HG03159 (cell line): Measurements from ENCODE around the gene APCDD1L.
"Not testable (repeated sequence)": the region's sequence is repeated elsewhere in the genome, so short reads cannot be mapped to it uniquely, and the experiment has no call there.

ENCODE experiments used
- ATAC-seq: cut with Tn5 transposase; IDR thresholded peaks from one replicate; pipeline ENCODE4 v1.9.1; 2021; ENCODE audit warnings: mild to moderate bottlenecking, moderate library complexity; ENCODE audit not compliant: unreplicated experiment

APCDD1L gene

GRCh38 chr20:58518387-58518786, 3.2 kb upstream of the APCDD1L start:
- ATAC-seq = no peak

- no peak for ATAC-seq
Measured at GRCh38 chr20:58514321-58515232, 622 bp downstream of the APCDD1L start.

DNA sequence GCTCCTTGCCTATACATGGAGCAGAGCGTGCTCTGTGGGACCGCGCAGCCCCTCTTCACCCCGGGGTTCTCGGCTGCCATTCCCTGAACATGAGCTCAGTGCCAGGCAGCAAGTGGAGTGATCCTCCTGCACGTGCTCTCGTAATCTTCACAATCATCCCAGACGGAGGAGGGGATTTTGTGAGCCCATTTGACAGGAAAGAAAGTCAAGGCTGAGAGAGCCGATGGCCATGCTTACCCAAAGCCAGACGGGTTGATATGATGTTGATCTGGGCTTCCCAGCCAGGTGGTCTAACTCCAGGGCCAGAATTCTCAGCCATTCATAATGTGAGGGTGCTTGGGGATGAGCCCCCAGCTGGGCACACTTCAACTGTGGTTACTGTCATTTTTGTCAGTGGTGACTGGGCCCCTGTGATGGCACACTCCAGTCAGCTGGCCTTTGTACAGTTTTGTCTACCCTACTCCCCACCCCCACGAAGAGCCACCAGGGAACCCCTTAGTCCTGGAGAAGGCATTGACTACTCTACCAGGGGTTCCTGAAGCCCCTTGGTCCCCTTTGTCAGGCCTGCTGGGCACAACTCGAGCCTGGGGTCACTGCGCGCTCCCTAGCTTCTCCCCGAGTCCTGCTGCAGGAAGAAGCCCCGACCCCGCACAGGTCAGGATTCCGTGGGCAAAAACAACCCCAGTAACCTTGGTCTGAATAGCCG, 1.5 kb downstream of the APCDD1L start:
- ATAC-seq = no peak

GRCh38 chr20:58512808-58513552, 2.2 kb downstream of the APCDD1L start:
- ATAC-seq = no peak

DNA sequence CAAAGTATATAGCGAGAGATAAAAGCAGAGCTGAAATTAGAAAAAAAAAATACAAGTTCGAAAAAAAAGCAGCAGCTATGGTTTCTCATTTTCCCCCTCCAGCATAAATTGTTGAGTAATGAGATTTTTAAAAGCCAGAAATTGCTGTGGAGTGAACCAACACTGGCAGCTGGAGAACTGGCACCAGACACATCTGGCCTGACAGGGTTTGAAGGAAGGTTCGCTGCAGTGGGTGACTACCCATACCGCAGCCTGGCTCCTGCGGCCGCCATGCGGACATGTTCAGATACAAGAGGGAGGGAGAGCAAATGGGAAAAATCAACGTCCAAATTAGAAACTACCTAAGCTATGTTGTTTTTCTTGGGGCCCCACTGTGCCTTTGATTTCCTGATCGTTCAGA, 3.3 kb downstream of the APCDD1L start:
- ATAC-seq = no peak

GRCh38 chr20:58511364-58511763, 3.8 kb downstream of the APCDD1L start:
- ATAC-seq = no peak

DNA sequence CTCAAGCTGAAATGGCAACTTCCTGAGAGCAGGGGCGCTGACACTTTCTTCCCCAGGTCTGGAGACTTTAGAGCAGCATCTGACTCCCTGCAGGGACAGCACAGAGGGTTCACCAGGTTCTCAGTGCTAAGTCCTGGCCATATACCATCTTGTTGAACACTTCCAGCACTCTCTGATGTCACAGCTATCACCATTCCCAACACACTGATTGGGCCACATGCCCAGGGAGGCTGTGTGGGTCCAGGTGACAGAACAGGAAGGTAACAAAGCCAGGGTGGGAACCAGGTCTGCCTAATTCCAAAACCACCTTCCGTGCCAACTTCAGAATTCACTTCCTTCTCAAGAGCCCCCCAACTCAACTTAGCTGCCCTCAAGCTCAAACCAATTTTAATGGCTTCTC, 4.3 kb downstream of the APCDD1L start:
- ATAC-seq = no peak

GRCh38 chr20:58508762-58509395, 6.3 kb downstream of the APCDD1L start:
- no peak for ATAC-seq

GRCh38 chr20:58506999-58507398, 8.2 kb downstream of the APCDD1L start:
- ATAC-seq = not testable (repeated sequence)

GRCh38 chr20:58504566-58504965, 10.6 kb downstream of the APCDD1L start:
- no peak for ATAC-seq

DNA sequence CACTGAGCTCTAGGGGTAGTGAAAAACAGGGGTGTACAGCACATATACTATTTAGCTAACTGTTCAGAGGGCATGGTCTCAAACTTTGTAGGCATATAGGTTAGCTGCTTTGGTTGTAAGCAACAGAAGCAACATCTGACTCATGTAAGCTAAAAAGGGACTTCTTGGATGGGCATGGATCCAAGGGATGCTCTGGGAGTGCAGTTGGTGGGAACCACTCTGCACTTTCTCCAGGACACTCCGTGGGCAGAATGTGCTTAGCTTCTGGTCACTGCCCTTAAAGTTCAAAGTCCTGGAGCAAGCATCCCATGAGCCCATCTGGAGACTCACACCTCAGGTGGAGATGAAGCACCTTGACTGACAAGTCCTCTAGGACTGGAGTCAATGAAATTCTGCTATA, 11.5 kb downstream of the APCDD1L start:
- ATAC-seq = no peak

GRCh38 chr20:58500256-58500655, 14.9 kb downstream of the APCDD1L start:
- ATAC-seq = no peak

DNA sequence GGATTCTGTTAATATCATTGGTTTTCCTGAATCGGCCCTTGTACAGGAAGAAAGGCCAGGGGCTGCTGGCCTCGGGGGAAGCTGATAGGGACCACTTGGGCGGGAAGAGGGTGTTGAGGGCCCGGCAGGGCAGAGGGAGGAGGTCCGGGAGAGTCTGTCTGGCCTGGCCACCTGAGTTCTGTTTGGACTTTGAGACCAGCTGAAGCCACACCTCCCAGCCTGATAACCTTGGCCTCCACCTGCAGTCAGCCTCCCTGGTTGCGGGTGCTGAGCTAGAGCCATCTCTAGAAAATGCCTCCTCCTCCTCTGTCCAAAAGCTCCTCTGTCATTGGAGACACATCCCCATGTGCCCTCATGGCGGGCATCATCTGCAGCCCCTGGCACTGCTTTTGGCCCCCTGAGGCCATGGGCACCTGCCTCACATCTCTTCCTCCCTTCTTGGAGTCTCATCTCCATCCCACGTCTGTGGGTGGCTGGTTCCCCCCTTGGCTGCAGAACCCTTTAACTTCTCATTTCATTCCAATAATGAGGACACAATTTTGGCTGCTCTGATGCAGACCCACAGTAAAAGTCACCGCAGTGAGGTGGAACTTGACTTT, 16.6 kb downstream of the APCDD1L start:
- no peak for ATAC-seq

DNA sequence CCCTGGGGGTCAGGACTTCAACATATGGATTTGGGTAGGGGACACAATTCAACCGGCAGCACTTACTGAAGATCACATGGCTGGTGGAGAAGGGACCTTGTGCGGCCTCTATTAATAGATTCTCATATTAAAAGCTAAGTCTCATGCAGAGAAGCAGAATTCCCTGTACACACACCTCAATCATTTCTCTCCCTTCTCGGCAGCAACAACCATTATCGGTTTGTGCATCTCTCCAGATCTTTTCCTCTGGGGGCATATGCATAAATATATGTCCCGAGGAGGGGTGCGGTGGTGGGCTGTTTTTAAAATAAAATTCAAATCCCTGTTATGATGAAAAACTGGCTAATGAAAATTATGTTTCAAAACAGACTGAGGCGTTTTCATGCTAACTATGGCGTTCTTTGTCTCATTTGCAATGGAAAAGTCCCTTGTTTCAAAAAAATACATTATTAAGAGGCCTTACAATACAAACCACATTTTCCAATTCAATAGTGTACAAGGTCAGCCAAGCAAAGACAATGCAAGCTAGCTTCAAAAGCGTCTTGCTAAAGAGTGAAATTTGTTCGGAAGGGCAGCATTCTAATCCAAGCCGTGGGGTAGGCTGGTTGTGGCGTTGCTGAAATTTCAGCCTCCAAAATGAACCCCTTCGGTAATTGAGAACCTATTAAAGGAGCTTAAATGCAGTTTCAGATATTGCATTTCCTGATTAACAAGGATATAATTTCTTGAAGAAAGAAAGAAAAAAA, 17.3 kb downstream of the APCDD1L start:
- no peak for ATAC-seq

DNA sequence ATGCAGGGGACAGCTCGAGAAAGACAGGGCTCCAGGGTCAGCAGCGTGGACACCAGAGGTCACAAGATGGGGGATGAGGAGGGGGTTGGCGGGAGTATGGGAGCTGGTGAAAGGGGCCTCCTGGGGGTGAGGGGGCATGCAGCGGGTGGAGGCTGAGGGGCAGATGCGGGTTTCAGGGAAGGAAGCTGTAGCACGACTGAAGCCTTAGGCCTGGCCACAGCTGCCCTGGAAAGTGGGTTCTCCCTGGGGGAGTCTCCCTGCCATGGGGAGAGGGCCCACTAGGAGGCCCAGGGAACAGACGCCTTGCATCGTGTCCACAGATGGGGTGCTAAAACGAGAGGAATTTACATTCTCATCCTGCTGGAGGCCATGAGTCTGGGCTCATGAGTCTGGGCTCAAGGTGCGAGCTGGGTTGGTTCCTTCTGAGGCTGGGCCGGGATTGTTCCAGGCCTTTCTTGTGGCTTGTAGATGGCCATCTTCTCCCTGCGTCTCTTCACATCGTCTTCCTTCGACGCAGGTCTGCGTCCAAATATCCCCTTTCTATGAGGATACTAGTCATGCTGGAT, 18.0 kb downstream of the APCDD1L start:
- ATAC-seq = no peak

GRCh38 chr20:58496429-58496769, 18.8 kb downstream of the APCDD1L start:
- no peak for ATAC-seq

GRCh38 chr20:58495623-58496428, 19.4 kb downstream of the APCDD1L start:
- no peak for ATAC-seq

GRCh38 chr20:58494923-58495622, 20.1 kb downstream of the APCDD1L start:
- ATAC-seq = no peak
